IMR-90 (cell line): ENCODE data around the gene RABGAP1. TPM values are rescaled to one million over a fixed set of nuclear protein-coding genes. Genes with fewer than 3 reads are reported as not detected.

Experiments used
- ATAC-seq: fragments of 200-7000 bp; cut with Tn5 transposase; 2 replicates; pipeline ENCODE4 v1.9.1; 2020; ENCODE audit warnings: low read depth, mild to moderate bottlenecking, moderate library complexity
- BruUV-seq: library from RNA; stranded (reverse); fragments of 400-500 nt; replicated peaks from 2 replicates; lab custom pipeline; 2021; lab: Mats Ljungman, UMichigan
- CTCF ChIA-PET: fragments of 300-600 bp; formaldehyde crosslinking; extraction: SDS; loops from one replicate; lab custom pipeline; 2021; ENCODE audit warnings: antibody characterized with exemption; lab: Yijun Ruan, JAX
- POLR2A ChIA-PET: fragments of 300-600 bp; sonication (Branson Sonifier 250); formaldehyde crosslinking; loops from one replicate; lab custom pipeline; 2022; ENCODE audit warnings: antibody characterized with exemption; ENCODE audit not compliant: unreplicated experiment; lab: Charles Lee
- DNase-seq: peaks from one replicate; pipeline ENCODE4 v3.0.0; 2013
- H2AFZ ChIP-seq: replicated peaks from 2 replicates; pipeline ENCODE3; 2013; ENCODE audit warnings: low read length, mild to moderate bottlenecking; ENCODE audit not compliant: poor library complexity
- H2AK5ac ChIP-seq: 2 replicates; pipeline ENCODE4 v1.6.1; 2013; ENCODE audit warnings: low read depth, low read length, inconsistent platforms
- H2AK9ac ChIP-seq: replicated peaks from 2 replicates; pipeline ENCODE3; 2013; ENCODE audit warnings: mild to moderate bottlenecking, low read depth, low read length, moderate library complexity; ENCODE audit not compliant: poor library complexity
- H2BK120ac ChIP-seq: 2 replicates; pipeline ENCODE4 v1.6.1; 2013; ENCODE audit warnings: low read depth, low read length, inconsistent platforms
- H2BK15ac ChIP-seq: 3 replicates; pipeline ENCODE4 v1.6.1; 2013; ENCODE audit warnings: low read depth, low read length, inconsistent platforms
- H2BK20ac ChIP-seq: 2 replicates; pipeline ENCODE4 v1.6.1; 2013; ENCODE audit warnings: low read depth, mild to moderate bottlenecking, inconsistent platforms, low read length, moderate library complexity
- H2BK5ac ChIP-seq: 2 replicates; pipeline ENCODE4 v1.6.1; 2013; ENCODE audit warnings: mild to moderate bottlenecking, low read depth, low read length, inconsistent platforms; ENCODE audit not compliant: poor library complexity, severe bottlenecking
- H3K14ac ChIP-seq: replicated peaks from 2 replicates; pipeline ENCODE4 v1.6.1; 2013; ENCODE audit warnings: low read depth, low read length, inconsistent platforms
- H3K18ac ChIP-seq: 2 replicates; pipeline ENCODE4 v1.6.1; 2013; ENCODE audit warnings: low read depth, low read length, control low read depth
- H3K23ac ChIP-seq: 2 replicates; pipeline ENCODE4 v1.6.1; 2013; ENCODE audit warnings: low read depth, low read length, inconsistent platforms
- H3K27ac ChIP-seq: 2 replicates; pipeline ENCODE4 v1.5.1; 2013; ENCODE audit warnings: mild to moderate bottlenecking, control low read depth, low read length; ENCODE audit not compliant: insufficient read depth
- H3K27me3 ChIP-seq: 2 replicates; pipeline ENCODE4 v1.6.1; 2013; ENCODE audit warnings: low read length; ENCODE audit not compliant: control insufficient read depth, insufficient read depth
- H3K36me3 ChIP-seq: 2 replicates; pipeline ENCODE4 v1.6.1; 2013; ENCODE audit warnings: low read length, mixed read lengths; ENCODE audit not compliant: control insufficient read depth, insufficient read depth
- H3K4ac ChIP-seq: 2 replicates; pipeline ENCODE4 v1.6.1; 2013; ENCODE audit warnings: low read depth, low read length, inconsistent platforms
- H3K4me1 ChIP-seq: 2 replicates; pipeline ENCODE4 v1.6.1; 2013; ENCODE audit warnings: low read length, mixed read lengths; ENCODE audit not compliant: control insufficient read depth, insufficient read depth
- H3K4me2 ChIP-seq: 2 replicates; pipeline ENCODE4 v1.6.1; 2013; ENCODE audit warnings: low read depth, mild to moderate bottlenecking, control low read depth, low read length, moderate library complexity
- H3K4me3 ChIP-seq: 2 replicates; pipeline ENCODE4 v1.5.1; 2013; ENCODE audit warnings: low read depth, mild to moderate bottlenecking, control low read depth, low read length, moderate library complexity; ENCODE audit not compliant: insufficient read depth
- H3K56ac ChIP-seq: 2 replicates; pipeline ENCODE4 v1.6.1; 2013; ENCODE audit warnings: low read length, inconsistent platforms; ENCODE audit not compliant: insufficient read depth; ENCODE audit errors: extremely low read depth
- H3K79me1 ChIP-seq, 2 experiments: 2 replicates each; pipeline ENCODE4 v1.6.1; 2013; ENCODE audit warnings: low read length in 2 of 2, inconsistent platforms in 1 of 2, low read depth in 1 of 2
- H3K9ac ChIP-seq: 2 replicates; pipeline ENCODE4 v1.6.1; 2013; ENCODE audit warnings: low read depth, low read length, control low read depth
- H3K9me1 ChIP-seq: 2 replicates; pipeline ENCODE4 v1.6.1; 2013; ENCODE audit warnings: low read length, inconsistent platforms; ENCODE audit not compliant: insufficient read depth
- H3K9me3 ChIP-seq: 2 replicates; pipeline ENCODE4 v1.6.1; 2013; ENCODE audit warnings: low read length; ENCODE audit not compliant: control insufficient read depth, insufficient read depth
- H4K20me1 ChIP-seq: 2 replicates; pipeline ENCODE4 v1.6.1; 2013; ENCODE audit warnings: low read length, inconsistent platforms; ENCODE audit not compliant: insufficient read depth
- H4K5ac ChIP-seq: 2 replicates; pipeline ENCODE4 v1.6.1; 2013; ENCODE audit warnings: mild to moderate bottlenecking, low read depth, low read length, control low read depth
- H4K8ac ChIP-seq, 2 experiments: 2 replicates each; pipeline ENCODE4 v1.6.1; 2013; ENCODE audit warnings: low read depth in 2 of 2, low read length in 2 of 2, control low read depth in 1 of 2, inconsistent platforms in 1 of 2
- H4K91ac ChIP-seq: 2 replicates; pipeline ENCODE4 v1.6.1; 2013; ENCODE audit warnings: low read depth, low read length, inconsistent platforms; ENCODE audit not compliant: insufficient read depth
- BHLHE40 ChIP-seq: fragments of 150-350 bp; IDR thresholded peaks from 2 replicates; pipeline ENCODE4 v1.6.1; 2016; ENCODE audit warnings: mild to moderate bottlenecking, low read depth, low read length
- CEBPB ChIP-seq: IDR thresholded peaks from 2 replicates; pipeline ENCODE4 v1.6.1; 2012; ENCODE audit warnings: low read depth, low read length, improper control_type of control experiment
- CHD1 ChIP-seq: IDR thresholded peaks from 2 replicates; pipeline ENCODE4 v1.6.1; 2012; ENCODE audit warnings: low read depth, low read length, improper control_type of control experiment
- CTCF ChIP-seq: conservative IDR thresholded peaks from 2 replicates; pipeline ENCODE4 v1.5.1; 2012; ENCODE audit warnings: mild to moderate bottlenecking, low read depth, low read length, improper control_type of control experiment
- ELK1 ChIP-seq: fragments of 150-350 bp; IDR thresholded peaks from 2 replicates; pipeline ENCODE4 v1.6.1; 2016; ENCODE audit warnings: low read depth, mild to moderate bottlenecking, low read length, moderate library complexity, borderline replicate concordance
- FOS ChIP-seq: fragments of 150-350 bp; IDR thresholded peaks from 2 replicates; pipeline ENCODE4 v1.6.1; 2016; ENCODE audit warnings: low read depth, low read length
- MAFK ChIP-seq: IDR thresholded peaks from 2 replicates; pipeline ENCODE4 v1.6.1; 2012; ENCODE audit warnings: low read depth, low read length, improper control_type of control experiment
- MAZ ChIP-seq: IDR thresholded peaks from 2 replicates; pipeline ENCODE4 v1.6.1; 2012; ENCODE audit warnings: low read depth, mild to moderate bottlenecking, low read length, improper control_type of control experiment, moderate library complexity, borderline replicate concordance
- MXI1 ChIP-seq: IDR thresholded peaks from 2 replicates; pipeline ENCODE4 v1.6.1; 2012; ENCODE audit warnings: low read depth, mild to moderate bottlenecking, low read length, moderate library complexity, borderline replicate concordance
- NFE2L2 ChIP-seq: fragments of 150-350 bp; IDR thresholded peaks from 2 replicates; pipeline ENCODE4 v1.6.1; 2016; ENCODE audit warnings: low read depth, mild to moderate bottlenecking, low read length
- POLR2A ChIP-seq: IDR thresholded peaks from 2 replicates; pipeline ENCODE4 v1.6.1; 2012; ENCODE audit warnings: mild to moderate bottlenecking, low read depth, low read length
- RAD21 ChIP-seq: IDR thresholded peaks from 2 replicates; pipeline ENCODE4 v1.6.1; 2012; ENCODE audit warnings: low read length, improper control_type of control experiment
- RCOR1 ChIP-seq: IDR thresholded peaks from 2 replicates; pipeline ENCODE4 v1.6.1; 2012; ENCODE audit warnings: mild to moderate bottlenecking, low read length, improper control_type of control experiment; ENCODE audit not compliant: insufficient replicate concordance
- RFX5 ChIP-seq: IDR thresholded peaks from 2 replicates; pipeline ENCODE4 v1.8.0; 2012; ENCODE audit warnings: low read depth, mild to moderate bottlenecking, low read length, moderate library complexity
- SMC3 ChIP-seq: fragments of 150-350 bp; IDR thresholded peaks from 2 replicates; pipeline ENCODE4 v1.6.1; 2016; ENCODE audit warnings: low read depth, mild to moderate bottlenecking, antibody characterized with exemption, low read length, moderate library complexity
- USF2 ChIP-seq: fragments of 150-350 bp; IDR thresholded peaks from 2 replicates; pipeline ENCODE4 v1.6.1; 2017; ENCODE audit warnings: mild to moderate bottlenecking, antibody characterized with exemption, low read length, low read depth
- WGBS, 2 experiments: methylation state at CpG; one replicate each; pipeline versions ENCODE4 v1.1.5 to v1.1.7; 2013; ENCODE audit warnings: missing lambda C conversion rate in 2 of 2; ENCODE audit not compliant: insufficient read length in 1 of 2; ENCODE audit errors: extremely low coverage in 2 of 2; 5-methylcytosine and 5-hydroxymethylcytosine counted together
- dilution Hi-C: fragments of 300-500 bp; cut with HindIII; formaldehyde crosslinking; loops from one replicate; pipeline ENCODE4 v1.14.3; 2018; ENCODE audit warnings: low sequenced_read_pairs; ENCODE audit not compliant: unreplicated experiment
- in situ Hi-C: fragments of 300-500 bp; cut with MboI; formaldehyde crosslinking; loops from 3 replicates; pipeline ENCODE4 v1.14.3; 2019; ENCODE audit warnings: low sequenced_read_pairs, inconsistent platforms, mixed read lengths
- intact Hi-C: fragments of 100-400 bp; cut with micrococcal nuclease; formaldehyde crosslinking; loops from 2 replicates; pipeline ENCODE4 v1.10.0; 2022
- polyA plus RNA-seq, 3 experiments: library from polyadenylated mRNA; depleted of rRNA; stranded (reverse); fragments of >200 nt; gene quantifications; 2 replicates each; pipeline ENCODE4 v1.2.3, GENCODE V29; 2012; ENCODE audit warnings: low replicate concordance in 1 of 3
- total RNA-seq: library from RNA; depleted of rRNA; stranded (reverse); fragments of >200 nt; gene quantifications from 2 replicates; pipeline ENCODE4 v1.2.3, GENCODE V29; 2012

RABGAP1 gene
- total and polyA plus RNA-seq, 2 of the 4 experiments (the other 2 are of a cell fraction) = 20.0 to 53.9 TPM

GRCh38 chr9:123138163-123138562 is 197.3 kb downstream of the RABGAP1 start:
- Histone ChIP-seq H3K23ac (no peak overlapping the region), H2BK5ac (no peak overlapping the region), H3K14ac (no peak overlapping the region), H3K9me3 (no peaks in the 10 kb centered on the region), H3K27ac (no peak overlapping the region), H3K79me1 (no peaks in the 10 kb centered on the region), H3K56ac (no peak overlapping the region), H4K20me1 (no peaks in the 10 kb centered on the region), H3K4me1 (no peaks in the 10 kb centered on the region), H2BK20ac (no peak overlapping the region), H4K8ac (no peak overlapping the region), H2AK5ac (no peak overlapping the region), H2BK15ac (no peak overlapping the region), H2AK9ac (no peak overlapping the region), H3K4me3 (no peak overlapping the region), H3K18ac (no peak overlapping the region), H3K36me3 (no peaks in the 10 kb centered on the region), H2AFZ (no peak overlapping the region), H4K5ac (no peak overlapping the region), H4K91ac (no peak overlapping the region; the same call in 1 of the 2 replicates), H3K9ac (no peak overlapping the region), H2BK120ac (no peak overlapping the region), H3K27me3 (no peaks in the 10 kb centered on the region), H3K9me1 (no peaks in the 10 kb centered on the region), H3K4me2 (no peak overlapping the region), H3K4ac (no peak overlapping the region)
- ATAC-seq = no peak
- in situ Hi-C loops (no loop called here), intact Hi-C loops (loop anchor here (5.0 kb wide), 1 partner anchor 39 kb away; no protein-coding TSS in a partner anchor), dilution Hi-C loops (no loop called here)
- CTCF ChIA-PET = no interaction called here
- TF ChIP-seq CEBPB (no peak), MAZ (no peak), RCOR1 (no peak), SMC3 (no peak), RFX5 (no peak), MXI1 (no peak), NFE2L2 (no peak), ELK1 (no peak), USF2 (no peak), CTCF (no peak), RAD21 (no peak), BHLHE40 (no peak), CHD1 (no peak), FOS (no peak), POLR2A (no peak), MAFK (no peak)
- no peak for DNase-seq
- no CpG with 5 or more reads among the region's 2 CpGs for WGBS, 2 experiments
- BruUV-seq = no TSS peak
- POLR2A ChIA-PET = no interaction called here
